Measurements from ENCODE around the gene FANCL.

The FANCL gene

DNA sequence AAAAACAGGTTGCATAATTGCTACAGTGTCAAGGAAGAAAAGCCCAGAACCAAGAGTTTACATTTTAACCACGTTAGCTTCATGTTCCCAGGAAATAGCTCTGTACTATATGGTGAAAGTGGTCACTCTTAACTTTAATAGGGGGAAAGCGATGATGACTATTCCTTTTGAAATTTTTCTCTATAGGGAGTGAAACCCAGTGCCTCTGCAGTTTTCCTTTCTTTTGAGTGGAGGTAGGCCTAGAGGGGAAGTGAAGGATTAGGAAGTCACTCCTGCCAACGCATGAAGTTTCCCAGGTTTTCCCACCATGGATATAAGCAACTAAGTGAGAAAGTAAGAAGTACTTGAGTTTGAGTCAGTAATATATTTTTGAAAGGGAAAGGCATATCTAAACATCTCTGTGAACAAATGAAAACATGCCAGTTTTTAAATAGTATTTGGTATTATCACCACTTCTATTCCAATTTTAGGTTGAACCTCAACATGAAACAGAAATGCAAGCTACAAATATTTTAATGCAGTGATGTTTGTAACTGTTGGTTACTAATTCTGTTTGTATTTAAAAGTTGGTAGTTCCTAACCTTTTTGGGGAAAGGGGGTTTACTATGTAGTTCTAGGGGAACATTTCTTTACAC, 102.6 kb downstream of the FANCL start:
- Histone ChIP-seq H2AFZ (ENCODE audit: low read depth, low read length) (no peak overlapping the region), H4K20me1 (ENCODE audit: insufficient read depth, low read length) (no peaks in the 10 kb centered on the region), H3K27ac (ENCODE audit: low read length) (no peak overlapping the region), H3K4me2 (ENCODE audit: insufficient read depth, low read length) (no peak overlapping the region), H3K9ac (ENCODE audit: low read depth, low read length) (no peak overlapping the region), H3K4me1 (ENCODE audit: insufficient read depth, low read length) (no peaks in the 10 kb centered on the region), H3K4me3 (ENCODE audit: low read depth in 1 of 2, low read length in 2 of 2) (no peak overlapping the region), H3K27me3 (ENCODE audit: insufficient read depth, low read length, poor library complexity) (no peaks in the 10 kb centered on the region), H3K9me3 (ENCODE audit: insufficient read depth, low read length, severe bottlenecking) (no peaks in the 10 kb centered on the region), H3K79me2 (ENCODE audit: insufficient read depth, low read length) (no peaks in the 10 kb centered on the region), H3K36me3 (ENCODE audit: insufficient read depth, low read length) (peaks cover 10% of the 10 kb centered on the region; the same call in 1 of the 2 replicates)
- no peak for ATAC-seq (ENCODE audit: insufficient read depth, low read depth)
- no peak for TF ChIP-seq EZH2 (IDR thresholded peaks at IDR 0.05; ENCODE audit: borderline replicate concordance, low read depth, low read length, severe bottlenecking)
- TF ChIP-seq, protein P1, sequence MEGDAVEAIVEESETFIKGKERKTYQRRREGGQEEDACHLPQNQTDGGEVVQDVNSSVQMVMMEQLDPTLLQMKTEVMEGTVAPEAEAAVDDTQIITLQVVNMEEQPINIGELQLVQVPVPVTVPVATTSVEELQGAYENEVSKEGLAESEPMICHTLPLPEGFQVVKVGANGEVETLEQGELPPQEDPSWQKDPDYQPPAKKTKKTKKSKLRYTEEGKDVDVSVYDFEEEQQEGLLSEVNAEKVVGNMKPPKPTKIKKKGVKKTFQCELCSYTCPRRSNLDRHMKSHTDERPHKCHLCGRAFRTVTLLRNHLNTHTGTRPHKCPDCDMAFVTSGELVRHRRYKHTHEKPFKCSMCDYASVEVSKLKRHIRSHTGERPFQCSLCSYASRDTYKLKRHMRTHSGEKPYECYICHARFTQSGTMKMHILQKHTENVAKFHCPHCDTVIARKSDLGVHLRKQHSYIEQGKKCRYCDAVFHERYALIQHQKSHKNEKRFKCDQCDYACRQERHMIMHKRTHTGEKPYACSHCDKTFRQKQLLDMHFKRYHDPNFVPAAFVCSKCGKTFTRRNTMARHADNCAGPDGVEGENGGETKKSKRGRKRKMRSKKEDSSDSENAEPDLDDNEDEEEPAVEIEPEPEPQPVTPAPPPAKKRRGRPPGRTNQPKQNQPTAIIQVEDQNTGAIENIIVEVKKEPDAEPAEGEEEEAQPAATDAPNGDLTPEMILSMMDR (IDR thresholded peaks at IDR 0.05; ENCODE audit: borderline replicate concordance, extremely low read depth, low read length, poor library complexity, severe bottlenecking): no peak
- DNase-seq: no peak

DNA sequence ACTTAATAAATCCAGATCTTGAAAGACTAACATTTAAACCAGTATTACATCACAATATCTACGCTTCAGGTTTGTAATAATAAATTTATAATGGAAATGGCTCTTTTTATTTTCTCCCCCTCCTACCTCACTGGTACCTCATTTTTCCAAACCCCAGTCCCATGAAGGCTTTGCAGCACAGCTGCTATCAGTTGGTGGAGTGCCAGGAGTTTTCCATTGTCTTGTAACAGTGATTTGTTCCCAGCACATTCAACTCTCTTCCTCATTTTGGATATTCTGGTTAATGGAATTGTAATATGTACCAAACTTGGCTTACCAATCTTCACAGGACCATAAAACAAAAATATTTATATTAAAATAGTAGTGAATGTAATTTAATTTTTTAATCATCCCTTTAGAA, 103.3 kb downstream of the FANCL start:
- ATAC-seq (ENCODE audit: insufficient read depth, low read depth): no peak
- Histone ChIP-seq H4K20me1 (ENCODE audit: insufficient read depth, low read length) (no peaks in the 10 kb centered on the region), H3K36me3 (ENCODE audit: insufficient read depth, low read length) (peaks cover 9% of the 10 kb centered on the region; the same call in 1 of the 2 replicates), H3K4me3 (ENCODE audit: low read depth in 1 of 2, low read length in 2 of 2) (no peak overlapping the region), H3K4me1 (ENCODE audit: insufficient read depth, low read length) (no peaks in the 10 kb centered on the region), H3K79me2 (ENCODE audit: insufficient read depth, low read length) (no peaks in the 10 kb centered on the region), H3K9me3 (ENCODE audit: insufficient read depth, low read length, severe bottlenecking) (no peaks in the 10 kb centered on the region), H2AFZ (ENCODE audit: low read depth, low read length) (no peak overlapping the region), H3K27ac (ENCODE audit: low read length) (no peak overlapping the region), H3K4me2 (ENCODE audit: insufficient read depth, low read length) (no peak overlapping the region), H3K27me3 (ENCODE audit: insufficient read depth, low read length, poor library complexity) (no peaks in the 10 kb centered on the region), H3K9ac (ENCODE audit: low read depth, low read length) (no peak overlapping the region)
- no peak for DNase-seq
- TF ChIP-seq, protein P1 (IDR thresholded peaks at IDR 0.05; ENCODE audit: borderline replicate concordance, extremely low read depth, low read length, poor library complexity, severe bottlenecking): no peak
- TF ChIP-seq EZH2 (IDR thresholded peaks at IDR 0.05; ENCODE audit: borderline replicate concordance, low read depth, low read length, severe bottlenecking): no peak

GRCh38 chr2:58137221-58137620, 103.9 kb downstream of the FANCL start:
- Histone ChIP-seq H3K9ac (ENCODE audit: low read depth, low read length) (no peak overlapping the region), H3K27ac (ENCODE audit: low read length) (no peak overlapping the region), H3K4me1 (ENCODE audit: insufficient read depth, low read length) (no peaks in the 10 kb centered on the region), H3K36me3 (ENCODE audit: insufficient read depth, low read length) (peaks cover 9% of the 10 kb centered on the region; the same call in 1 of the 2 replicates), H3K9me3 (ENCODE audit: insufficient read depth, low read length, severe bottlenecking) (no peaks in the 10 kb centered on the region), H4K20me1 (ENCODE audit: insufficient read depth, low read length) (no peaks in the 10 kb centered on the region), H2AFZ (ENCODE audit: low read depth, low read length) (no peak overlapping the region), H3K4me2 (ENCODE audit: insufficient read depth, low read length) (no peak overlapping the region), H3K27me3 (ENCODE audit: insufficient read depth, low read length, poor library complexity) (no peaks in the 10 kb centered on the region), H3K79me2 (ENCODE audit: insufficient read depth, low read length) (no peaks in the 10 kb centered on the region), H3K4me3 (ENCODE audit: low read depth in 1 of 2, low read length in 2 of 2) (no peak overlapping the region)
- ATAC-seq (ENCODE audit: insufficient read depth, low read depth) (no peak), DNase-seq (no peak)
- TF ChIP-seq, protein P1 (IDR thresholded peaks at IDR 0.05; ENCODE audit: borderline replicate concordance, extremely low read depth, low read length, poor library complexity, severe bottlenecking): no peak
- no peak for TF ChIP-seq EZH2 (IDR thresholded peaks at IDR 0.05; ENCODE audit: borderline replicate concordance, low read depth, low read length, severe bottlenecking)
